CD14-positive monocyte (primary cell): ENCODE data around the gene CD40LG. TPM values are rescaled to one million over a fixed set of nuclear protein-coding genes. Genes with fewer than 3 reads are reported as not detected.
A peak's percentile ranks its signal among the peaks of the same experiment; 100 is the strongest.

Experiments used
- DNase-seq, 3 donors: peaks; one replicate each; pipeline ENCODE4 v3.0.0-alpha.2; 2011 to 2022
- H2AFZ ChIP-seq: 2 replicates; pipeline ENCODE4 v1.6.0; 2012; ENCODE audit warnings: mild to moderate bottlenecking, low read depth, low read length, inconsistent platforms; ENCODE audit not compliant: insufficient read depth, poor library complexity, severe bottlenecking
- H3K27ac ChIP-seq, 2 donors: 1 replicate in 1 of 2; 2 replicates in 1 of 2; pipeline ENCODE4 v1.5.1; 2012 to 2013; ENCODE audit warnings: low read length in 2 of 2, control low read depth in 1 of 2, inconsistent platforms in 1 of 2, low read depth in 1 of 2, mild to moderate bottlenecking in 1 of 2
- H3K27me3 ChIP-seq, 2 donors: one replicate each; pipeline versions ENCODE4 v1.6.0 to v1.6.1; 2011 to 2013; ENCODE audit warnings: low read length in 2 of 2; ENCODE audit not compliant: control insufficient read depth in 2 of 2, insufficient read depth in 2 of 2
- H3K36me3 ChIP-seq, 2 donors: replicated peaks in 1 of 2; 1 replicate in 1 of 2; 2 replicates in 1 of 2; pipeline versions ENCODE4 v1.5.1 to v1.6.1; 2012 to 2013; ENCODE audit warnings: low read length in 2 of 2, control low read depth in 1 of 2, inconsistent platforms in 1 of 2, mild to moderate bottlenecking in 1 of 2; ENCODE audit not compliant: insufficient read depth in 2 of 2, control insufficient read depth in 1 of 2
- H3K4me1 ChIP-seq, 2 donors: 1 replicate in 1 of 2; 2 replicates in 1 of 2; pipeline versions ENCODE4 v1.5.1 to v1.6.1; 2012 to 2013; ENCODE audit warnings: low read length in 2 of 2, control low read depth in 1 of 2, inconsistent platforms in 1 of 2, mild to moderate bottlenecking in 1 of 2, moderate library complexity in 1 of 2; ENCODE audit not compliant: insufficient read depth in 2 of 2, control insufficient read depth in 1 of 2
- H3K4me2 ChIP-seq: replicated peaks from 2 replicates; pipeline ENCODE3; 2012; ENCODE audit warnings: low read length, moderate library complexity, mild to moderate bottlenecking; ENCODE audit not compliant: poor library complexity, severe bottlenecking; ENCODE audit errors: extremely low read depth
- H3K4me3 ChIP-seq, 3 experiments: fragments of 200-600 bp in 1 of 3; sonication (generic) in 1 of 3; replicated peaks in 1 of 3; 1 replicate in 2 of 3; 2 replicates in 1 of 3; pipeline ENCODE4 v1.5.1; 2011 to 2013; ENCODE audit warnings: low read length in 3 of 3, mild to moderate bottlenecking in 3 of 3, control low read depth in 2 of 3, low read depth in 2 of 3, inconsistent platforms in 1 of 3, moderate library complexity in 1 of 3
- H3K79me2 ChIP-seq: 2 replicates; pipeline ENCODE4 v1.6.0; 2012; ENCODE audit warnings: mild to moderate bottlenecking, control low read depth, inconsistent platforms, low read length, moderate library complexity; ENCODE audit not compliant: insufficient read depth
- H3K9ac ChIP-seq: 2 replicates; pipeline ENCODE4 v1.6.0; 2017; ENCODE audit warnings: low read length, mild to moderate bottlenecking; ENCODE audit not compliant: insufficient read depth, poor library complexity, severe bottlenecking
- H3K9me3 ChIP-seq, 2 donors: replicated peaks in 1 of 2; 1 replicate in 1 of 2; 2 replicates in 1 of 2; pipeline versions ENCODE4 v1.5.1 to v1.6.1; 2012 to 2013; ENCODE audit warnings: low read length in 2 of 2, control low read depth in 1 of 2; ENCODE audit not compliant: control insufficient read depth in 1 of 2, insufficient read depth in 1 of 2
- H4K20me1 ChIP-seq: 2 replicates; pipeline ENCODE4 v1.6.0; 2012; ENCODE audit warnings: mild to moderate bottlenecking, low read length, control low read depth, moderate library complexity; ENCODE audit not compliant: insufficient read depth
- H3K27ac Mint-ChIP-seq, 7 donors: one replicate each; pipeline ENCODE4 v1.8.0; 2020; ENCODE audit warnings: mild to moderate bottlenecking in 7 of 7, mixed read lengths in 7 of 7, moderate library complexity in 6 of 7, inconsistent platforms in 2 of 7
- H3K27me3 Mint-ChIP-seq, 3 donors: one replicate each; pipeline ENCODE4 v1.8.0; 2021 to 2022; ENCODE audit warnings: low read depth in 3 of 3, mild to moderate bottlenecking in 3 of 3, mixed read lengths in 3 of 3, moderate library complexity in 3 of 3, inconsistent platforms in 1 of 3
- H3K36me3 Mint-ChIP-seq, 2 donors: one replicate each; pipeline ENCODE4 v1.8.0; 2020; ENCODE audit warnings: mixed read lengths in 2 of 2, inconsistent platforms in 1 of 2, mild to moderate bottlenecking in 1 of 2
- H3K4me1 Mint-ChIP-seq: one replicate; pipeline ENCODE4 v1.8.0; 2020; ENCODE audit warnings: mild to moderate bottlenecking, mixed read lengths
- H3K4me3 Mint-ChIP-seq, 2 donors: one replicate each; pipeline ENCODE4 v1.8.0; 2020; ENCODE audit warnings: mild to moderate bottlenecking in 2 of 2, mixed read lengths in 2 of 2, moderate library complexity in 1 of 2
- H3K9me3 Mint-ChIP-seq, 7 donors: one replicate each; pipeline ENCODE4 v1.8.0; 2020 to 2022; ENCODE audit warnings: mixed read lengths in 7 of 7, mild to moderate bottlenecking in 6 of 7, moderate library complexity in 6 of 7, inconsistent platforms in 2 of 7
- CTCF ChIP-seq: fragments of 200-600 bp; IDR thresholded peaks from one replicate; pipeline ENCODE4 v1.8.0; 2022; ENCODE audit warnings: antibody characterized with exemption, mild to moderate bottlenecking
- WGBS: methylation state at CpG from one replicate; pipeline ENCODE4 v1.1.5; 2013; ENCODE audit warnings: missing lambda C conversion rate; ENCODE audit not compliant: insufficient coverage; 5-methylcytosine and 5-hydroxymethylcytosine counted together
- intact Hi-C, 2 donors: fragments of 100-400 bp; cut with micrococcal nuclease; formaldehyde crosslinking; loops; one replicate each; pipeline versions ENCODE4 v1.15.0 to v1.15.1; 2023
- polyA plus RNA-seq, 3 donors: library from polyadenylated mRNA; depleted of rRNA in 1 of 3; unstranded in 2 of 3; stranded (reverse) in 1 of 3; fragments of 300-500 nt in 2 of 3; fragments of >200 nt in 1 of 3; fragmentation: Illumina TruSeq in 2 of 3; gene quantifications; 1 replicate in 2 of 3; 2 replicates in 1 of 3; pipeline ENCODE4 v1.2.3, GENCODE V29; 2012 to 2021

CD40LG gene
- polyA plus RNA-seq, 3 donors, result 0.09 TPM; not detected in 2

- H3K9ac ChIP-seq, result no peak overlapping the region
- no CpG with 5 or more reads among the region's 1 CpG for WGBS
- H3K36me3 ChIP-seq, result peaks cover 45 to 65% of the 10 kb centered on the region in 2 donors
- Mint-ChIP-seq H3K27ac (no peak overlapping the region), H3K9me3 (peaks cover 0 to 2% (median 0%) of the 10 kb centered on the region in 7 donors), H3K4me3 (no peak overlapping the region), H3K27me3 (peaks cover 0 to 3% (median 0%) of the 10 kb centered on the region in 3 donors), H3K4me1 (peaks cover 14% of the 10 kb centered on the region), H3K36me3 (peaks cover 36 to 45% of the 10 kb centered on the region in 2 donors)
- TF ChIP-seq CTCF, result peak; percentile 28
- intact Hi-C loops, result loop anchor here in 1 of 2 donors (5.0 kb wide), 1 partner anchor 219 kb away; no protein-coding TSS in a partner anchor
- no peaks in the 10 kb centered on the region for H3K27me3 ChIP-seq
- H3K79me2 ChIP-seq, result no peaks in the 10 kb centered on the region
- no peaks in the 10 kb centered on the region for H3K9me3 ChIP-seq
- H4K20me1 ChIP-seq, result no peaks in the 10 kb centered on the region
- no peak overlapping the region for H3K4me3 ChIP-seq
- H3K27ac ChIP-seq, result no peak overlapping the region
- H3K4me2 ChIP-seq, result no peak overlapping the region
- H3K4me1 ChIP-seq, result peaks cover 9% of the 10 kb centered on the region in 2 donors
- no peak for DNase-seq
- no peak overlapping the region for H2AFZ ChIP-seq
These were observed 60.4 kb downstream of the CD40LG start for GRCh38 chrX:136708348-136708747.

Other genes starting within 250 kb of the CD40LG start
- not detected for gene BRS3, start 160.2 kb upstream of the CD40LG start, polyA plus RNA-seq
- 10 to 100 TPM in 2 of 3 donors, 1 to 10 TPM in 1; 1.9 to 20.5 (median 14.2) TPM for gene HTATSF1, start 150.6 kb upstream of the CD40LG start, polyA plus RNA-seq
- gene VGLL1, start 115.9 kb upstream of the CD40LG start, polyA plus RNA-seq, result not detected
- gene ARHGEF6, start 132.8 kb downstream of the CD40LG start, polyA plus RNA-seq, result 10 to 100 TPM; 51.4 to 79.2 (median 57.0) TPM
- 100 to 1,000 TPM in 2 of 3 donors, 10 to 100 TPM in 1; 97.3 to 121 (median 112) TPM for gene RBMX, start 232.6 kb downstream of the CD40LG start, polyA plus RNA-seq